ENCODE data around the gene MS4A8. TPM values are rescaled to one million over a fixed set of nuclear protein-coding genes. Genes with fewer than 3 reads are reported as not detected.
A peak's percentile ranks its signal among the peaks of the same experiment; 100 is the strongest.

Gene MS4A8
- total RNA-seq, 1 experiment from 2014 or later, result not detected

GRCh38 chr11:60765355-60765754 is 65.9 kb downstream of the MS4A8 start:
- peak in 1 of 2 experiments; percentile 9 for DNase-seq
- no peaks in the 10 kb centered on the region for H3K4me1 ChIP-seq (replicated peaks; ENCODE audit: insufficient read depth)
- no peak for TF ChIP-seq CTCF (conservative IDR thresholded peaks at IDR 0.05)
- no peak for TF ChIP-seq EZH2 (IDR thresholded peaks at IDR 0.05; ENCODE audit: low read depth)
- H4K20me1 ChIP-seq (ENCODE audit: insufficient read depth), result no peaks in the 10 kb centered on the region
- intact Hi-C loops (cut with micrococcal nuclease; ENCODE audit: unreplicated experiment), result no loop called here
- BruUV-seq (replicated peaks), result no TSS peak
- POLR2A ChIA-PET (ENCODE audit: unreplicated experiment), result no interaction called here
- H2AFZ ChIP-seq, result no peak overlapping the region
- CTCF ChIA-PET, result interaction anchor here (2.0 kb wide), 1 partner anchor 10 kb away, joined by 6 read pairs; no protein-coding TSS in a partner anchor
- no peak overlapping the region for H3K27ac ChIP-seq
- no peaks in the 10 kb centered on the region for H3K9me2 ChIP-seq (ENCODE audit: insufficient read depth)
- peaks cover 94% of the 10 kb centered on the region for H3K27me3 ChIP-seq (ENCODE audit: insufficient read depth, low read depth)
- no peak overlapping the region for H3K4me2 ChIP-seq
- H3K79me2 ChIP-seq (ENCODE audit: low read depth), result no peaks in the 10 kb centered on the region
- H3F3A ChIP-seq (ENCODE audit: insufficient read depth, low read depth), result no peaks in the 10 kb centered on the region
- no peak overlapping the region for H3K4me3 ChIP-seq
- H3K36me3 ChIP-seq (ENCODE audit: low read depth), result no peaks in the 10 kb centered on the region
- H3K9me3 ChIP-seq (ENCODE audit: insufficient read depth, low read depth), result no peaks in the 10 kb centered on the region

Other genes with a start within 250 kb of the MS4A8 start
- not detected in 2 replicates for gene MS4A1, start 243.8 kb upstream of the MS4A8 start, total RNA-seq (2021)
- not detected in 2 replicates for gene MS4A12, start 206.8 kb upstream of the MS4A8 start, total RNA-seq (2021)
- not detected in 2 replicates for gene MS4A13, start 184.2 kb upstream of the MS4A8 start, total RNA-seq (2021)
- gene MS4A18, start 25.1 kb downstream of the MS4A8 start, total RNA-seq (2021), result not detected in 2 replicates
- gene MS4A15, start 57.3 kb downstream of the MS4A8 start, total RNA-seq (2021), result not detected in 2 replicates
- not detected in 2 replicates for gene MS4A10, start 85.7 kb downstream of the MS4A8 start, total RNA-seq (2021)
- 34.8 and 35.6 TPM in 2 replicates for gene CCDC86, start 142.5 kb downstream of the MS4A8 start, total RNA-seq (2021)
- 0.18 TPM in 1 of 2 replicates, not detected in the other for gene PTGDR2, start 156.3 kb downstream of the MS4A8 start, total RNA-seq (2021)
- not detected in 2 replicates for gene ZP1, start 167.9 kb downstream of the MS4A8 start, total RNA-seq (2021)
- gene PRPF19, start 207.0 kb downstream of the MS4A8 start, total RNA-seq (2021), result 135 and 160 TPM in 2 replicates
- 104 and 105 TPM in 2 replicates for gene TMEM109, start 214.5 kb downstream of the MS4A8 start, total RNA-seq (2021)
- 54.4 and 90.3 TPM in 2 replicates for gene TMEM132A, start 224.8 kb downstream of the MS4A8 start, total RNA-seq (2021)

All from PC-9 (cell line).